ENCODE results near the gene C22orf39.

GRCh38 chr22:19457828-19458428 lies 10.4 kb upstream of the C22orf39 start:
- TF ChIP-seq CTCF (IDR thresholded peaks at IDR 0.05) (no peak), USF2 (CRISPR knock-in tag; IDR thresholded peaks at IDR 0.05) (no peak), KAT7 (CRISPR knock-in tag; IDR thresholded peaks at IDR 0.05; ENCODE audit: borderline replicate concordance) (no peak), CREM (CRISPR knock-in tag; IDR thresholded peaks at IDR 0.05) (no peak), CBFB (CRISPR knock-in tag; IDR thresholded peaks at IDR 0.05; ENCODE audit: low read depth) (no peak), ATF2 (CRISPR knock-in tag; IDR thresholded peaks at IDR 0.05; ENCODE audit: borderline replicate concordance, low read depth) (no peak), FOXJ3 (CRISPR knock-in tag; IDR thresholded peaks at IDR 0.05; ENCODE audit: borderline replicate concordance) (no peak), ZNF263 (CRISPR knock-in tag; IDR thresholded peaks at IDR 0.05; ENCODE audit: low read depth) (no peak), RELA (CRISPR knock-in tag; IDR thresholded peaks at IDR 0.05; ENCODE audit: borderline replicate concordance) (no peak), USF1 (CRISPR knock-in tag; IDR thresholded peaks at IDR 0.05) (no peak)
- TF ChIP-seq, protein P1, sequence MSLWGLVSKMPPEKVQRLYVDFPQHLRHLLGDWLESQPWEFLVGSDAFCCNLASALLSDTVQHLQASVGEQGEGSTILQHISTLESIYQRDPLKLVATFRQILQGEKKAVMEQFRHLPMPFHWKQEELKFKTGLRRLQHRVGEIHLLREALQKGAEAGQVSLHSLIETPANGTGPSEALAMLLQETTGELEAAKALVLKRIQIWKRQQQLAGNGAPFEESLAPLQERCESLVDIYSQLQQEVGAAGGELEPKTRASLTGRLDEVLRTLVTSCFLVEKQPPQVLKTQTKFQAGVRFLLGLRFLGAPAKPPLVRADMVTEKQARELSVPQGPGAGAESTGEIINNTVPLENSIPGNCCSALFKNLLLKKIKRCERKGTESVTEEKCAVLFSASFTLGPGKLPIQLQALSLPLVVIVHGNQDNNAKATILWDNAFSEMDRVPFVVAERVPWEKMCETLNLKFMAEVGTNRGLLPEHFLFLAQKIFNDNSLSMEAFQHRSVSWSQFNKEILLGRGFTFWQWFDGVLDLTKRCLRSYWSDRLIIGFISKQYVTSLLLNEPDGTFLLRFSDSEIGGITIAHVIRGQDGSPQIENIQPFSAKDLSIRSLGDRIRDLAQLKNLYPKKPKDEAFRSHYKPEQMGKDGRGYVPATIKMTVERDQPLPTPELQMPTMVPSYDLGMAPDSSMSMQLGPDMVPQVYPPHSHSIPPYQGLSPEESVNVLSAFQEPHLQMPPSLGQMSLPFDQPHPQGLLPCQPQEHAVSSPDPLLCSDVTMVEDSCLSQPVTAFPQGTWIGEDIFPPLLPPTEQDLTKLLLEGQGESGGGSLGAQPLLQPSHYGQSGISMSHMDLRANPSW (CRISPR knock-in tag; conservative IDR thresholded peaks at IDR 0.05; ENCODE audit: low read depth) = no peak
- TF ChIP-seq, protein P2, sequence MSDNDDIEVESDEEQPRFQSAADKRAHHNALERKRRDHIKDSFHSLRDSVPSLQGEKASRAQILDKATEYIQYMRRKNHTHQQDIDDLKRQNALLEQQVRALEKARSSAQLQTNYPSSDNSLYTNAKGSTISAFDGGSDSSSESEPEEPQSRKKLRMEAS (CRISPR knock-in tag; IDR thresholded peaks at IDR 0.05) = no peak
- TF ChIP-seq, protein P3, sequence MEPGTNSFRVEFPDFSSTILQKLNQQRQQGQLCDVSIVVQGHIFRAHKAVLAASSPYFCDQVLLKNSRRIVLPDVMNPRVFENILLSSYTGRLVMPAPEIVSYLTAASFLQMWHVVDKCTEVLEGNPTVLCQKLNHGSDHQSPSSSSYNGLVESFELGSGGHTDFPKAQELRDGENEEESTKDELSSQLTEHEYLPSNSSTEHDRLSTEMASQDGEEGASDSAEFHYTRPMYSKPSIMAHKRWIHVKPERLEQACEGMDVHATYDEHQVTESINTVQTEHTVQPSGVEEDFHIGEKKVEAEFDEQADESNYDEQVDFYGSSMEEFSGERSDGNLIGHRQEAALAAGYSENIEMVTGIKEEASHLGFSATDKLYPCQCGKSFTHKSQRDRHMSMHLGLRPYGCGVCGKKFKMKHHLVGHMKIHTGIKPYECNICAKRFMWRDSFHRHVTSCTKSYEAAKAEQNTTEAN (CRISPR knock-in tag; IDR thresholded peaks at IDR 0.05) = no peak
